Measurements from ENCODE around the gene DHRS7B.

- no peak for TF ChIP-seq POLR2A (IDR thresholded peaks at IDR 0.05)
- TF ChIP-seq, protein P1, sequence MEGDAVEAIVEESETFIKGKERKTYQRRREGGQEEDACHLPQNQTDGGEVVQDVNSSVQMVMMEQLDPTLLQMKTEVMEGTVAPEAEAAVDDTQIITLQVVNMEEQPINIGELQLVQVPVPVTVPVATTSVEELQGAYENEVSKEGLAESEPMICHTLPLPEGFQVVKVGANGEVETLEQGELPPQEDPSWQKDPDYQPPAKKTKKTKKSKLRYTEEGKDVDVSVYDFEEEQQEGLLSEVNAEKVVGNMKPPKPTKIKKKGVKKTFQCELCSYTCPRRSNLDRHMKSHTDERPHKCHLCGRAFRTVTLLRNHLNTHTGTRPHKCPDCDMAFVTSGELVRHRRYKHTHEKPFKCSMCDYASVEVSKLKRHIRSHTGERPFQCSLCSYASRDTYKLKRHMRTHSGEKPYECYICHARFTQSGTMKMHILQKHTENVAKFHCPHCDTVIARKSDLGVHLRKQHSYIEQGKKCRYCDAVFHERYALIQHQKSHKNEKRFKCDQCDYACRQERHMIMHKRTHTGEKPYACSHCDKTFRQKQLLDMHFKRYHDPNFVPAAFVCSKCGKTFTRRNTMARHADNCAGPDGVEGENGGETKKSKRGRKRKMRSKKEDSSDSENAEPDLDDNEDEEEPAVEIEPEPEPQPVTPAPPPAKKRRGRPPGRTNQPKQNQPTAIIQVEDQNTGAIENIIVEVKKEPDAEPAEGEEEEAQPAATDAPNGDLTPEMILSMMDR (IDR thresholded peaks at IDR 0.05): no peak
These were observed 37.5 kb downstream of the DHRS7B start for GRCh38 chr17:21164216-21164615.
